Esophagus muscularis mucosa (tissue), 4 donors: ENCODE measurements around the gene TWF2. TPM values are rescaled to one million over a fixed set of nuclear protein-coding genes. Genes with fewer than 3 reads are reported as not detected.

Experiments
- DNase-seq: peaks from one replicate; pipeline ENCODE4 v3.0.0-alpha.2; 2017; ENCODE audit errors: extremely low spot score
- H3K27ac ChIP-seq, 4 donors: fragments of 200-600 bp; sonication (generic); replicated peaks in 1 of 4; 1 replicate in 3 of 4; 2 replicates in 1 of 4; pipeline ENCODE4 v1.5.1; 2016 to 2019; ENCODE audit warnings: mild to moderate bottlenecking in 1 of 4
- H3K27me3 ChIP-seq, 4 donors: fragments of 200-600 bp; sonication (generic); one replicate each; pipeline versions ENCODE4 v1.5.1 to v1.6.0; 2016 to 2019
- H3K36me3 ChIP-seq, 4 donors: fragments of 200-600 bp; sonication (generic); one replicate each; pipeline ENCODE4 v1.5.1; 2016 to 2019
- H3K4me1 ChIP-seq, 4 donors: fragments of 200-600 bp; sonication (generic); one replicate each; pipeline ENCODE4 v1.5.1; 2016 to 2019
- H3K4me3 ChIP-seq, 4 donors: fragments of 200-600 bp; sonication (generic); 1 replicate in 2 of 4; 2 replicates in 2 of 4; pipeline ENCODE4 v1.5.1; 2016 to 2019; ENCODE audit warnings: mild to moderate bottlenecking in 4 of 4, moderate library complexity in 1 of 4
- H3K9me3 ChIP-seq, 4 donors: fragments of 200-600 bp; sonication (generic); 1 replicate in 3 of 4; 2 replicates in 1 of 4; pipeline ENCODE4 v1.5.1; 2016 to 2019
- EP300 ChIP-seq: sonication (generic); formaldehyde crosslinking; IDR thresholded peaks from one replicate; pipeline ENCODE4 v1.6.1; 2017; ENCODE audit warnings: antibody characterized with exemption
- POLR2A ChIP-seq: fragments of 450-650 bp; IDR thresholded peaks from one replicate; pipeline ENCODE4 v1.6.1; 2017; ENCODE audit warnings: antibody characterized with exemption, moderate library complexity, mild to moderate bottlenecking, low read depth
- POLR2AphosphoS5 ChIP-seq, 2 donors: sonication (generic); formaldehyde crosslinking; IDR thresholded peaks; one replicate each; pipeline ENCODE4 v1.6.1; 2017; ENCODE audit warnings: antibody characterized with exemption in 2 of 2
- WGBS: methylation state at CpG from one replicate; pipeline ENCODE4 v1.1.5; 2018; 5-methylcytosine and 5-hydroxymethylcytosine counted together
- intact Hi-C: fragments of 100-400 bp; cut with DNase I; formaldehyde crosslinking; loops from one replicate; pipeline ENCODE4 v1.15.1; 2023
- total RNA-seq, 4 donors: library from RNA; depleted of rRNA; stranded (reverse); fragments of >200 nt; gene quantifications; one replicate each; pipeline versions ENCODE4 v1.1.0 to v1.2.1, GENCODE V29; 2016
- TF ChIP-seq, protein P1 (sequence below), 3 experiments: fragments of 200-600 bp in 2 of 3; fragments of 450-650 bp in 1 of 3; sonication (generic) in 2 of 3; IDR thresholded peaks; one replicate each; pipeline ENCODE4 v1.5.1; 2017 to 2019; ENCODE audit warnings: antibody characterized with exemption in 3 of 3, mild to moderate bottlenecking in 2 of 3, moderate library complexity in 1 of 3

Gene TWF2
- total RNA-seq, 4 donors from 2014 or later: 66.4 to 89.5 (median 79.9) TPM

DNA sequence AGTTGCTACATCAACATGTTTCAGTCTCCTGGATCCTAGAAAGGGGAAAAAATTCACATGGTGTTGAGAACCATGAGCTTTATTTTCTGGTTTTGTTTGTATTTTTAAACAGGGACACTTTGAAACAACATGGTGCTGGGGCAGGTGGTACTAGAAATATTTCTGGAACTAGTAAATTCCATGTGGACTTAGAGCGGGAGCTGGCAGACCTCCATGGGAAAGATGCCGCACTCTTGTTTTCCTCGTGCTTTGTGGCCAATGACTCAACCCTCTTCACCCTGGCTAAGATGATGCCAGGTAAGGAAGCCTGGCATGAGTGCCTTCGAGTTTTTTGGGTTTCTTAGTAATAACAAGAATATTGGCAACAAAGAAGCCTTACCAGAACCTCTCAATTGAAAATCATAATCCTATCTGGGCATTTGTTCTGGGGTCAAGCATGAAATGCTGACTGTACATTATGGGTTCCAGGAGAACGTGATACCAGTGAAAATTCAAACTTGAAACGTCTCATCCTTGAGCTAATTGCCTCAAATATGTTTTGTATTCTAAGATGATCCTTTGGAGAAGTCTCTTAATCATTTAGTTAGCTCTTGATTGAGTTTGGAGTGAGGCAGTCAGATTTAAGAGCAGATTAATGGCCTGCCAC is 33.1 kb downstream of the TWF2 start:
- H3K9me3 ChIP-seq: no peaks in the 10 kb centered on the region
- 84% methylated on average over 6 of the region's 6 CpGs for WGBS
- intact Hi-C loops: no loop called here
- no peak overlapping the region for H3K4me3 ChIP-seq
- DNase-seq: no peak
- H3K27ac ChIP-seq: no peak overlapping the region
- TF ChIP-seq, protein P1, sequence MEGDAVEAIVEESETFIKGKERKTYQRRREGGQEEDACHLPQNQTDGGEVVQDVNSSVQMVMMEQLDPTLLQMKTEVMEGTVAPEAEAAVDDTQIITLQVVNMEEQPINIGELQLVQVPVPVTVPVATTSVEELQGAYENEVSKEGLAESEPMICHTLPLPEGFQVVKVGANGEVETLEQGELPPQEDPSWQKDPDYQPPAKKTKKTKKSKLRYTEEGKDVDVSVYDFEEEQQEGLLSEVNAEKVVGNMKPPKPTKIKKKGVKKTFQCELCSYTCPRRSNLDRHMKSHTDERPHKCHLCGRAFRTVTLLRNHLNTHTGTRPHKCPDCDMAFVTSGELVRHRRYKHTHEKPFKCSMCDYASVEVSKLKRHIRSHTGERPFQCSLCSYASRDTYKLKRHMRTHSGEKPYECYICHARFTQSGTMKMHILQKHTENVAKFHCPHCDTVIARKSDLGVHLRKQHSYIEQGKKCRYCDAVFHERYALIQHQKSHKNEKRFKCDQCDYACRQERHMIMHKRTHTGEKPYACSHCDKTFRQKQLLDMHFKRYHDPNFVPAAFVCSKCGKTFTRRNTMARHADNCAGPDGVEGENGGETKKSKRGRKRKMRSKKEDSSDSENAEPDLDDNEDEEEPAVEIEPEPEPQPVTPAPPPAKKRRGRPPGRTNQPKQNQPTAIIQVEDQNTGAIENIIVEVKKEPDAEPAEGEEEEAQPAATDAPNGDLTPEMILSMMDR (IDR thresholded peaks at IDR 0.05): no peak
- no peak for TF ChIP-seq POLR2A
- TF ChIP-seq EP300: no peak
- no peak for TF ChIP-seq POLR2AphosphoS5 (IDR thresholded peaks at IDR 0.05)
- H3K36me3 ChIP-seq: peaks cover 82 to 100% (median 96%) of the 10 kb centered on the region in 4 donors
- H3K27me3 ChIP-seq: no peaks in the 10 kb centered on the region
- peaks cover 13 to 18% (median 15%) of the 10 kb centered on the region in 4 donors for H3K4me1 ChIP-seq

DNA sequence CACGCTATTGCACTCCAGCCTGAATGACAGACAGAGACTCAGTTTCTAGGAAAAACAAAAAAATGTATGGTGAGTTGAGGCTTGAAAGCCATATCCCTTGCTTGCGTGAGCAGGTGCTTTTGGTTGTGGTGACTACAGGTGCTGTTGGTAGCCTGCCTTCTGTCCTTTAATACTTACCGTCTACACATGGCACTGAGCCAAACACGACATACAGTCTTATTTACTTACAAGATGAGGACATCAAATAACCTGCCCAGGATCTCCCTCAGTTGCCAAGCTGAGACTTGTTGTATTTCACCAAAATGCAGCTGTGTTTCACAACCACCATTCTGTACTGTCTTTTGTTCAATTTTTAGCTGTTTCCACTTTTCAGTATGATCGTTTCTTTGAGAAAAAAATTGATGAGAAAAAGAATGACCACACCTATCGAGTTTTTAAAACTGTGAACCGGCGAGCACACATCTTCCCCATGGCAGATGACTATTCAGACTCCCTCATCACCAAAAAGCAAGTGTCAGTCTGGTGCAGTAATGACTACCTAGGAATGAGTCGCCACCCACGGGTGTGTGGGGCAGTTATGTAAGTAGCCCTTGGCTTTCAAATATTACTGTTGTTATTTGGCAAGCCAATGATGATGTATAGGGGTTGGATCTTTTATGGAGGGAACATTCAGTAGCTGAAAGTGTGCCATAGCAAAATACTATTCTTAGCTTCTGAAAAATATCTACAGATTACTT is 34.5 kb downstream of the TWF2 start:
- H3K4me1 ChIP-seq: peaks cover 23 to 27% (median 26%) of the 10 kb centered on the region in 4 donors
- peaks cover 70 to 94% (median 91%) of the 10 kb centered on the region in 4 donors for H3K36me3 ChIP-seq
- DNase-seq: no peak
- 69% methylated on average over 10 of the region's 10 CpGs for WGBS
- no peaks in the 10 kb centered on the region for H3K9me3 ChIP-seq
- intact Hi-C loops: no loop called here
- TF ChIP-seq EP300: no peak
- no peak for TF ChIP-seq POLR2AphosphoS5 (IDR thresholded peaks at IDR 0.05)
- TF ChIP-seq, protein P1 (IDR thresholded peaks at IDR 0.05): no peak
- no peak for TF ChIP-seq POLR2A
- no peaks in the 10 kb centered on the region for H3K27me3 ChIP-seq
- no peak overlapping the region for H3K4me3 ChIP-seq
- H3K27ac ChIP-seq: no peak overlapping the region

DNA sequence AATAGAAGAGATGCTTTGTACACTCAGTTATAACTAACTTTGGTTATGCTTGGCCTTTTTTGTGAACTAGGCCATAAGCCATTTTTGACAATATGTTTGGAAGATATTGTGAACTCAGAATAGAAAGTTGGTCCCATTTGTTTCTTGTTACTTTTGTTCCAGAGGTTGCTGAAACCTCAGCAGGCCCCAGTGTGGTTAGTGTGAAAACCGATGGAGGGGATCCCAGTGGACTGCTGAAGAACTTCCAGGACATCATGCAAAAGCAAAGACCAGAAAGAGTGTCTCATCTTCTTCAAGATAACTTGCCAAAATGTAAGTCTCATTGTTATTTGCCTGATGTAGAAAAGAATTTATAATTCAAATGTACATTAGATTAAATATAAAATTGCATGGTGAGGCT is 35.3 kb downstream of the TWF2 start:
- Histone ChIP-seq H3K27me3 (no peaks in the 10 kb centered on the region), H3K36me3 (peaks cover 62 to 91% (median 86%) of the 10 kb centered on the region in 4 donors), H3K9me3 (no peaks in the 10 kb centered on the region), H3K27ac (no peak overlapping the region), H3K4me3 (no peak overlapping the region), H3K4me1 (peaks cover 31 to 35% (median 34%) of the 10 kb centered on the region in 4 donors)
- TF ChIP-seq, protein P1 (IDR thresholded peaks at IDR 0.05): no peak
- no peak for TF ChIP-seq POLR2AphosphoS5 (IDR thresholded peaks at IDR 0.05)
- TF ChIP-seq POLR2A: no peak
- no peak for TF ChIP-seq EP300
- intact Hi-C loops: no loop called here
- 83% methylated on average over 1 of the region's 1 CpG for WGBS
- no peak for DNase-seq

DNA sequence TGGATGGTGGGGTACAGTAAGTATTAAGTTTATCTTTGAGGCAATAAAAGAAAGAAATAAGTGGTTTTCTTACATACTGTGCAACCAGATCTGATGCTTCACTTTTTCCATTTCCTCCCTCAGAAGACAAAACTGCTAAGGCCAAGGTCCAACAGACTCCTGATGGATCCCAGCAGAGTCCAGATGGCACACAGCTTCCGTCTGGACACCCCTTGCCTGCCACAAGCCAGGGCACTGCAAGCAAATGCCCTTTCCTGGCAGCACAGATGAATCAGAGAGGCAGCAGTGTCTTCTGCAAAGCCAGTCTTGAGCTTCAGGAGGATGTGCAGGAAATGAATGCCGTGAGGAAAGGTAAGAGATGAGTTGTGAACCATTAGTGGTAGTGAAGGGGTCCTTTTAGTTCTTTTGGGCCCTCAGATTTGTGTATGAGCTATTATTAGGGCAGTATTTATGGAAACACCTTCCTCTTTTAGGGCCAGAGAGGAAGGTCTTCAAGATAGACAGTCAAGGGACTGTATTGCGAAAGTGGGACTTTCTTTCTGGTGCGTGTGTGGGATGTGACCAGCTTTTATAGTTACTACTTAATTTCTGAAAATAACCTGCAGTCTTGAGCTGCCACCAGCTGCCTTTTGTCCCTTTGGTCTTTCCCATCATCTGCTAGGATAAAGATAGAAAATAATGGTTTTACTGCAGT is 36.4 kb downstream of the TWF2 start:
- no peak for DNase-seq
- peaks cover 50 to 79% (median 75%) of the 10 kb centered on the region in 4 donors for H3K36me3 ChIP-seq
- 84% methylated on average over 4 of the region's 4 CpGs for WGBS
- no peaks in the 10 kb centered on the region for H3K9me3 ChIP-seq
- intact Hi-C loops: no loop called here
- H3K4me1 ChIP-seq: peaks cover 36 to 41% (median 41%) of the 10 kb centered on the region in 4 donors
- TF ChIP-seq EP300 (no peak), POLR2A (no peak)
- no peaks in the 10 kb centered on the region for H3K27me3 ChIP-seq
- H3K4me3 ChIP-seq: no peak overlapping the region
- no peak overlapping the region for H3K27ac ChIP-seq
